GM21576 (cell line): ENCODE results near the gene PEX19.
"Not testable (repeated sequence)": the region's sequence is repeated elsewhere in the genome, so short reads cannot be mapped to it uniquely, and the experiment has no call there.

Experiments used
- ATAC-seq: cut with Tn5 transposase; IDR thresholded peaks from one replicate; pipeline ENCODE4 v1.9.1; 2021; ENCODE audit warnings: mild to moderate bottlenecking, moderate library complexity; ENCODE audit not compliant: unreplicated experiment

PEX19 gene, protein sequence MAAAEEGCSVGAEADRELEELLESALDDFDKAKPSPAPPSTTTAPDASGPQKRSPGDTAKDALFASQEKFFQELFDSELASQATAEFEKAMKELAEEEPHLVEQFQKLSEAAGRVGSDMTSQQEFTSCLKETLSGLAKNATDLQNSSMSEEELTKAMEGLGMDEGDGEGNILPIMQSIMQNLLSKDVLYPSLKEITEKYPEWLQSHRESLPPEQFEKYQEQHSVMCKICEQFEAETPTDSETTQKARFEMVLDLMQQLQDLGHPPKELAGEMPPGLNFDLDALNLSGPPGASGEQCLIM

DNA sequence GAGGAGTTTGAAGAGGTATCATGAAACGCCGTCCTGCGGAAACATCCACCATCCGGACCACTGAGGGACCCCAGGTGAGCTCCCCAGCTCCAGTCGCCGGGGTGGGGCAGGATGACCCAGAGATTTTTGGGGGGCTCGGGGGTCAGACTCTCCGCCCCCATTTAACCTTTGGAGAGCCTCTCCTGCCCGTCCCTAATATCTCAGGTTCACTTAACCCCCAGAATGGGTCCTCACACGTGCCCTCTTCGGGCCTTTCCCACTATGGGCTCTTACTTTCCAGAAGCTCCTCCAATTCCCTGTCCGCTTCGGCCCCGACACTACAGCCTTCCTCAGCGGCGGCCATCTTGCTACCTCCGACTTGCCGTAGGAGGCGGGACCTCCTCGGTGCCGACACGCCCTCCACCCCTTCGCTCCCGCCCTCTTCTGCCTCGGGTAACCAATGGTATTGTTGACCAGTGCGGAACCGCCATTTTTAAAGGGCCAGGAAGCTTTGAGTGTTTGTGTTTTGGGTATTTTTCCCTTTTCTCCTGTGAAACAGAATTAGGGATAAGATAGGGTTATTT lies at the start of gene PEX19:
Gene PEX19 (minus strand): TSS at position 352 of the 563 bp plus-strand sequence. CDS start 9 bp downstream, at position 343.
- peak; percentile 97 for ATAC-seq

DNA sequence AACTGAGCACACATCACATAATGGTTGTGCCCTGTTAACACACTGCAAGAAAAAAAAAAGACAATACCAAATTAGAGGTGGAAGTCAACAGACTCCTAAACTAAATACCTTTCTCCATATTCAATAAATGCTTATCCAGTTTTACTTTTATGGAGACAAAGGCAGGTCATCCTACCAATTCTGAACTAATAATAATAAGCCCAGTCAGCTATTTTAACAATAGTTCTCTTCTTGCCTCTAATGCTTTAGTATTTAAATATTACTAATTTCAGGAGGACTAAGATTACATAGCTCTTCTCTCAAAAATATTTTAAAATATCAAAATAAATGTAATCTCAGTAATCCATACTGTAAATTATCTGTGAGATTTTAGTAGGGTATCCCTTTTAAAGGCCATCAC lies 47.6 kb upstream of the PEX19 start:
- no peak for ATAC-seq

DNA sequence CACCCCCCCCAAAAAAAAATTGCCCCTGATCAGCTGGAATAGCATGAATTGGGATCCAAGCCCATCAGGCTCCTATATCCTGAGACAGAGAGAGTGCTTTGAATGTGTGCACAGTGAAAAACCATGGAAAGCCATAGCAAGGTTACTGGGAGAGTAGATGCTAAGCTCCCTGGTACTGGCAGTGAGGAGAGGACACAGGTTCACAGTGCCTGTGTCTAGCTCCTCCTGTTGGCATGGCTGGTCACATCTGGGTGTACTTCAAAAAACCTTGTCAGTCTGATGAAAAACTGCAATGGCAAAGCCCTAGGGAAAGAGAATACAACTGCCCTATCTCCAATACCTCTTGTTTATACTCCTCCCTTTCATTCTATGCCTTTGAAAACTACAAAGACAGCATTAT lies 45.2 kb upstream of the PEX19 start:
- no peak for ATAC-seq

DNA sequence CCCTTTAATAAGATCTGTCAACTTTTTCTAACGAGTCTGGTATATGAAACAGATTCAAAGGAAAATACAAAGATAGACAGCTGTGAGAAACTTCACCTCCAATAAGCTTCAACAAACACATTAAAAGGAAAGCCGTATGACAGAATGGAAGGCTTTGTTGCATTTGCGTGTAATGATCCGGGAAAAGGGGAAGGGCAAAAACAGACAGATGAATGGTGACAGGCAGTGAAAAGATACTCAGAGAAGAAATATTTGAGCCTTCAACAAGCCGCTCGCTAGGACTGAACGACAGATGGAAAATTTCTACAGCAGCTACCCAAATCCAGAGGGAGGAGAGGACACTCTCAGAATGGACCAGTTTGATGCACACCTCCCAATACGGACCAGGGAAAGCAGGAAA lies 43.3 kb upstream of the PEX19 start:
- ATAC-seq, result no peak

DNA sequence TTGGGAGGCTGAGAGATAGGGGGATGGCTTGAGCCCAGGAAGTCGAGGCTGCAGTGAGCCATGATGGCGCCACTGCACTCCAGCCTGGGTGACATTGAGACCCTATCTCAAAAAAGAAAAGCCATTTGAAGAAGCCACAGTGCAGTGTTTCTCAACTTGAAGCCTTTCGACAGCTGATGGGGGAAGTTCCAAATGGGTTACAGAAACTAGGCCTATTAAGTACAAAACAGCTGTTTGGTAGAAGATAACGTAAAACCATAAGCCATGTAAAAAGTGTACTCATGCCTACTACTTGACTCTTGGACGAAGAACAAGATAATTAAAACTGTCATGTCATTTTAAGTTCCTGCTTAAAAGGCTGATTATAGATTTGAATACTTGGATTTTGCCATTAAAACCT lies 41.5 kb upstream of the PEX19 start:
- ATAC-seq, result no peak

DNA sequence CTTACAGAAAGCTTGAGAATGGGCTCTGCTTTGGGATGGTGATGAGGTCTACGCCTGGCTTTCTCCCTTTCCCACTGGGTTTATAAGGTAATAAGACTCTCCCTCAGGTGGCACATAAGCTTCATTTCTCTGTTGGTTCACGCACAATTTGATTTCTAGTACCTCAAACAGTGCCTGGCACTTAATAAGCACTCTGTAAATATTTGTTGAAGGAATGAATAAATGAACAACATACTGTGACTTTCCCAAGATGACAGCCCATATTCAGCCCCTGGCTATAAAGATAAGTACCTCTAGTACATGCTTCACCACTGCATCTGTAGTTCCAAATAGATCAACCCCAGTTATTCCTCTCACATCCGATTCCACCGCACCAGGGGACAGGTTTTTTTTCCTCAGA lies 40.3 kb upstream of the PEX19 start:
- no peak for ATAC-seq

DNA sequence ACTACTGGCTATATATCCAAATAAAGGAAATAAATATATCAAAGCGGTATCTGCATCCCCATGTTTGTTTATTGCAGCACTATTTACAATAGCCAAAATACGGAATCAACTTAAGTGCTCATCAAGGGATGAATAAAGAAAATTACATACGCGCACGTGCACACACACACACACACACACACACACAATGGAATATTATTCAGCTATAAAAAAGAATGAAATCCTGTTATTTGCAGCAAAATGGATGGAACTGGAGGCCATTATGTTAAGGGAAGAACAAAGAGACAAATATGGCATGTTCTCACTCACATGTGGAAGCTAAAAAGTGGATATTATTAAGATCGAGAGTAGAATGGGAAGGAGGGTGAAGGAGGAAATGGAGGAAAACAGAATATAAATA lies 37.9 kb upstream of the PEX19 start:
- ATAC-seq, result no peak

DNA sequence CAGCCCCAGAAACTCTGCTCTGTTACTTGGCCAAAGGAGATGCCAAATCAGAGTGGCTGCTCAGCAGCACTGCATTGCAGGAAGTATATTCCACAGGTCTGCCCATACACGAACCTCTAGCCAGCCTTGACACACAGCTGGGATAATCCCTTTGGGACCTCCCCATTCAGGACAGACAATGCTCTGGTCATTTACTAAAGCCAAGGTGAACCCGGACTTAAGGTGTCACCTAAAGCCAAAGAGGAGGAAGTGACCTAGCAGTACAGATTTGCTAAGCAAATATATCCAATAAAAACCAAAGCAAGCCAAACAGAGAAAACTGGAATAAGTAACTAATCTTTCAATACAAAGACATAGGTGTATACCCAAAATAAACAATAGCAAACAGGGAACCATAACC lies 30.4 kb upstream of the PEX19 start:
- no peak for ATAC-seq

DNA sequence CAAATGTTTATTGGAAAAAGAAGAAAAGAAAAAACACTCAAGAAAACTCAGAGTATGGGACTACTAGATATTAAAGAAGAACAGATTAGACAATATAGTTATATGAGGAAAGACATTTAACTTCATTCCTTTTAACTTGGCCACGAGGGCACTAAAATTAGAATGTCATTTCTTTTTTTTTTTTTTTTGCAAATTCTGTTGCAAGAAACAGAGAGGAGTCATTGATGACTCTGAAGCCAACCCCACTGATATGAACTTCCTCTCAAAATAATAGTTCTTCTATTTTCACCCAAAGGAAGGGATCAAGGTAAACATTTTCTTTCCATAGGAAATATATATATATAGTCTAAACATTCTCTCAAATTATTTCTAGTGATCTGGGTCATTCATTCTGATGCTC lies 24.6 kb upstream of the PEX19 start:
- no peak for ATAC-seq

DNA sequence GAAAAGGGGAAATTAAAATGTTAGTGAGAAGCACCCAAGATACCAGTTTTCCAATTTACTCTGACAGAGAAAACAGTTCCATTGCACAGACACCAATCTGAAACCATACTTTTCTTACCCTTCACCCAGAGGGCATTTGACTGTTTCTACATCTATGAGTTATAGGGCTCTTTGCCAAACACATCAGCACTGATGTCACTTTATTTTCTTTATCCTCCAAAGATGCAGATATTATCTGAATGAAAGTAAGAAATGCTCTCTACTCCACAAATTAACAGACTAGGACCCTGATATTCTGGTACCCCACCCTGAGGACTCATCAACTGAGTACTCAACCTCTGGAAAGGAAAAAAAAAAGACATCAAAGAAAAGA lies 24.2 kb upstream of the PEX19 start:
- ATAC-seq, result no peak

DNA sequence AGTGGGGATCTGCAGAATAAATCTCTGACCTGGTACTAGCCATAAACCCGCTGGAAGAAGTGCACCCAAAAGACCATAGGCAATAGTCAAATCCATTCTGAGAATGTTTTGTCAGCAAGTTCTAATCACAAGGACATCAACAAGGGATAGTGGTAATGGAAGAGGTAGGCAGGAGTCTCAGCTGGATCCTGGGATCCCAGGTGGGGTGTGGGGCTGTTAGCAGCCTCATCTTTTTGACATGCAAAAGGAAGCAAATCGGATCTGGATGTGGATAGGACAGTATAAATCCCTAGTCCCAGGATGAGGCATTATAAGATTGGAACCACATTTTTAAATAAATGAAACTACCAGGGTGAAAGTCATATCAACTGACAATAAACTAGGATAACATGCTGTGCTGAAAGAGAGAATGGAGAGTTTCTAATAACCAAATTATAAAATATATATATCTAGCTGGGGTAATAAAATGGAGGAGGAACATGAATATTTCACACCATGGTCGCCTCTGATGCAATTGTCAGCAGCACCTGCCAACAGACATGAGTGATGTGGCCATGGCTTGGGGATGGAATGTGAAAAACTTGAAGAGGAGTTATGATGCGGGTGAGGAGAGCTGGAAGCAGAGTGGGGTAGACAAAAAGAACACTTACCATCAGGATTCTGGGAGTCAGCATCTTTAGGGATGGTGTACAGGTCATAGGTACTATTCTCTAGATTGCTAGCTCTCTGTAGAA lies 23.7 kb upstream of the PEX19 start:
- ATAC-seq, result no peak

DNA sequence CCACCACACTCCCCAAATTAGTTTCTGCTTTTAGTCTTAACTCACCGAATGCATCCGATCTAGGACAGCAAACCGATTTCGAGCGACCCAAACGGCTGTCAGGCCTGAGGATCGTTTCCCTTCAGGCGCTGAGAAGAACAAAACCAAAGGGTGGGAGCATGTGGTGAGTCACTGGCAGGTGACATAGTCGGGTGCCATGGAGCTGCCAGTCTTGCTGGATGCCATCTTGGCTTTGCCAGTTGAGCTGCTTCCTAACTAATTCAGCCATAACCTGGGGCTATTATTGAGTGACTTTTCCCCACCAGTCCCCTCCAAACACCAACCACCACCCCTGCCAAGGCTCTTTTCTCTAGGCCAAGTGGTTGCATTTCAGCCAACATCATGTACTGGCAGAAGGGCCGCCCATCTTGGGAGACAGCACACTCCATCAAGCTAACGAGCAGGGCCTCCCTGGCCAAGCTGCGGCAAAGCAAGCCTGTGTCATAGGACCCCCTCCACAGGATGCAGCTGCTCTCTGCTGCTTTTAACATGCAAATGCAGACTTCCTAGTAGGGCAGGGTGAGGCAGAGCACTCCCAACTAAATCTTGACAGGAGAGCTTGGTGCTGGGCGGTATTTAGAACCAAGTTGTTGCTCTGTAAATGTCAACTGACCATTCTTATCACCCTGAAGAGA lies 22.3 kb upstream of the PEX19 start:
- ATAC-seq, result no peak

DNA sequence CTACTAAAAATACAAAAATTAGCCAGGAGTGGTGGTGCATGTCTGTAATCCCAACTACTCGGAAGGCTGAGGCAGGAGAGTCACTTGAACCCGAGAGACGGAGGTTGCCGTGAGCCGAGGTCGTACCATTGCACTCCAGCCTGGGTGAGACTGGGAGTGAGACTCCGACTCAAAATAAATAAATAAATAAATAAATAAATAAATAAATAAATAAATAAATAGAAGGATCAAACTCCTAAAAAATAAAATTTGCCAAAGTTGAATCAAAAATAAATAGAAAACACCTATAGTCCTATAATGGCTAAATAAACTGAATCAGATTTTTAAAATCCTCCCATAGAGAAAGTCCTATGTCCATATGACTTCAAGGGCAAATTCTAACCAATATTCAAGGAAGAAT lies 15.2 kb upstream of the PEX19 start:
- no peak for ATAC-seq

DNA sequence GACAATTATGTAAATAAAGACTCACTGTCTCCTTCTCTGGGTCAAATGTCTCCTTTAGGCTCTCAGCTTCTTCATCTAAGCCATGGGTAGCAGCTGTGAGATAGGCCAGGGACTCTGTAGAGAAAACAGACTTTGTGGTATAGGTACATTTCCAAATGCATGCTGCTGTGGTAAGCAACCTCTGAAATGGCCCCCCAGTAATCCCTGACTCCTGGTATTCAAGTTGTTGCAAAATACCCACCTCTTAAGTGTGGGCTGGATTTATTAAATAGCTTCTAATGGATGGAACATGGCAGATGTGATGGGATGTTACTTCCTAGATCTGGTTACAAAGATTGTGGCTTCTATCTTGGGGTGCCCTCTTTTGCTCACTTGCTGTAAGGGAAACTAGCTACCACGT lies 11.1 kb upstream of the PEX19 start:
- ATAC-seq, result no peak

DNA sequence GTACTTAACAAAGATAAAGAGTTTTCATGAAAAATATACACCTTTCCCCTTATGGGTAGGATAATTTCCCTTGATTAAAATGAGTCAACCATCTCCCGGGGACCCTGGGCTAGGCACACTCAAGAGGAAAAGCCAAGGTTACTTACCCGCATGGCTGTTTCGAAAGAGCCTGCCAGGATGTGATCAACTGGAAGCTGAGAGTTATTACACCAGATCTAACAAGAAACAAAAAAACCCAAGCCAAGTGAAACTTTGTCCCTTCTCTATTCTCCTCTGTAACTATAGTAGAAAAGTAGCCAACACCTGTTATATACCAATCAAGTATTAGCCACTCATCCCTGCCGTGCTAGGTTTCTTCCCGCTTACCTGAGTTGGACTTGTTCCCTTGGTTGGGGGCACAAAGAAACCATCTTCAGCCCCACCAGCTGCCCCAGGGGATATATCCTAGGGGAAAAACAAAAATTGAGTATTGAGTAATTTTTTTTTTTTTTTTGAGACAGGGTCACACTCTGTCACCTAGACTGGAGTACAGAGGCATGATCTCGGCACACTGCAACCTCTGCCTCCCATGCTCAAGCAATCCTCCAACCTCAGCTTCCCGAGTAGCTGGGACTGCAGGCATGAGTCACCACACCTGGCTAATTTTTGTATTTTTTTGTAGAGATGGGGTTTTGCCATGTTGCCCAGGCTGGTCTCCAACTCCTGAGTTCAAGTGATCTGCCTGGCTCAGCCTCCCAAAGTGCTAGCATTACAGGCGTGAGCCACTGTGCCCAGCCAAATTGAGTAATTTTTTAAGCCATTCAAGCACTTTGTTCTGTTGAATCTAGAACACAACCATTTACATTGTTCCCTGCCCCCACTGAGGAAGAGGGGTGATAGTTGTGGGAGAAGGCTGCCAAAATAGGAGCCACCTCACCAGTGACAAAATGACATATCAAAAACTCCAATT lies 8.4 kb upstream of the PEX19 start:
- no peak for ATAC-seq

DNA sequence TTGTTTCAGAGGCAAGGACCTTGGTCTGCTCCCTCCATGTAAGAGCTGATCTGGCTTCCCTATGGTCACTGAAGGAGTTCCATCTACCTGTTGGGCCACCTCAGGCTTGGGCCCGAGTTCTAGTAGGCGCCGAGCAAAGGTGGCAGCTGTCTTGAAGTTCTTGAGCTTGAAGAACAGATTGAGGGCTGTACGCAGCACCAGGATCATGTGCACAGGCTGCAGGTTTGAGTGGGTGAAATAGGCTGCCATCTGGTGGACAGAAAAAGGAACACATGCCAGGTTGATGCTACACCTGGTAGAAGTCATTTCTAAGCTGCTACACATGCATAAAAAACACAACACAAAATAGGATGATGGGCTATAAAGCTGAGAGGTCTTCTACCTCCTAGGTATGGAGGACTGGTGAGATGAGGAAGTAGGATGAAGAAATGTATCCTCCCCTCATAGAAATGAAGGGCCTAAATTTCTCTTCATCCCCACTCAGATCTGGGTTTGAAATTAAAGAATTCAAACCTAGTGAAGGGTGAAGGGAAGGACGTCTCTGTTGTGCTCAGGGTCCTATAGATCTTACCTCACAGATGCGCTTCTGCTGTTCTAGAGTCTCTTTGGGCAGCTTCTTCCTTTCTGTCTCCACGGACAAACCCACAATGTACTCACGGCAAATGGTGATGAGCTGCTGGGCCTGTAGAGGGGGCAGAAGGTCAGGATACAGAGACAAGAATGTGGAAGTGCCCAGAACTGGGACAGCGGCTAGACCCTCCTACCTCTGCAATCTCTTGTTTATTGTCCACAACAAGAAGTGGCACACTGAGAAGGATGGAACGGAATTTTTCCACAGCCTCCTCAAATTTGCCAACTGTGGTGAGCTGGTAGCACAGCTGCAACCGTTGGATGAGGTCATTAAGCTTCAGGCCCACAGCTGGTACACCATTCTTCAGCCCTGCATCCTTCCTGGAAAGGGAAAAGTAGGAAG lies 6.6 kb upstream of the PEX19 start:
- ATAC-seq, result no peak

DNA sequence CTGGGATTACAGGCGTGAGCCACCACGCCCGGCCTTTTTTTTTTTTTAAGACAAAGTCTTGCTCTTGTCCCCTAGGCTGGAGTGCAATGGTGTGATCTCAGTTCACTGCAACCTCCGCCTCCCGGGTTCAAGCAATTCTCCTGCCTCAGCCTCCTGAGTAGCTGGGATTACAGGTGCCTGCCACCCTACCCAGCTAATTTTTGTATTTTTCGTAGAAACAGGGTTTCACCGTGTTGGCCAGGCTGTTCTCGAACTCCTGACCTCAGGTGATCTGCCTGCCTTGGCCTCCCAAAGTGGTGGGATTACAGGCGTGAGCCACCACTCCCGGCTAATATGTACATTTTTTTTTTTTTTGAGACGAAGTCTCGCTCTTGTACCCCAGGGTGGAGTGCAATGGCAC lies 2.8 kb upstream of the PEX19 start:
- ATAC-seq, result not testable (repeated sequence)

DNA sequence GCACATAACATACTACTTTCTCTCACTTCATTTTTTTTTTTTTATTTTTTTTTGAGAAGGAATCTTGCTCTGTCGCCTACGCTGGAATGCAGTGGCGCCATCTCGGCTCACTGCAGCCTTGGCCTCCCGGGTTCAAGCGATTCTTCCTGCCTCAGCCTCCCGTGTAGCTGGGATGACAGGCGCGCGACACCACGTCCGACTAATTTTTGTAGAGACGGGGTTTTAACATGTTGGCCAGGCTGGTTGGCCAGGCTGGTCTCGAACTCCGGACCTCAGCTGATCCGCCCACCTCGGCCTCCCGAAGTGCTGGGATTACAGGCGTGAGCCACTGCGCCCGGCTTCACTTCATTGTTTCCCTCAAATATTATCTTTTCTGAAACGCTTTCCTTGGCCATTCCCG lies 573 bp upstream of the PEX19 start:
- no peak for ATAC-seq

DNA sequence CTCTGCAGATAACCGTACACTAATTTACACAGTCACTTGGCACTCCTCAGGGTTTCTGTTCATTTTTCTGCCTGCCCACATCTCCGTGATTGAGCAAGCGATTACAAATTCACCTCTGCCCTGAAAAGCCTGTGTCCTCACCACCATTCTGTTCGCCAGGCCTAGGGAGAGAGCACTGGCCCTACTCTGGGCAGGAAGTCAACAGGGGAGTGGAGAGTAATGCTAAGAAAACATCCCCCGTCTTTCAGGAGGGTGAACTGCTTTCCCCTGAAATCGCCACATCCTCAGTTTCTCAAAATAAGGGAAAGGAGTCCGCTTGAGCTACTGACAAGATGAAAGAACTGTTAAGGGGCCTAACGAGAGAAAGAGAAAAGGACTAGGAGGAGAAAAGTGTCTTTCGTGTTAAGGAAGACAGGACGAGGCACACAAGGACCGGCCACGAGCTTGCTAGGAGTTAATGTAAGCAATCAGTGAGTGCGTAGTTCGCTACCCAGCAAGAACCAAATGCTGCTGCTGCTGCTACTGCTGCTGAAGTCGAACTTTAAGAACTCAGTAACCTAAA lies 632 bp downstream of the PEX19 start:
- ATAC-seq, result no peak
